Measurements from ENCODE around the gene PKNOX1. TPM values are rescaled to one million over a fixed set of nuclear protein-coding genes. Genes with fewer than 3 reads are reported as not detected.
"Not testable (repeated sequence)": the region's sequence is repeated elsewhere in the genome, so short reads cannot be mapped to it uniquely, and the experiment has no call there.

PKNOX1 gene
- total RNA-seq, 1 experiment from 2014 or later: 19.7 TPM

- not testable (repeated sequence) for H3K36me3 ChIP-seq (ENCODE audit: insufficient read depth, low read length); DNase-seq; H3K27ac ChIP-seq (ENCODE audit: low read length); H3K9ac ChIP-seq (ENCODE audit: low read length); H3K4me2 ChIP-seq (ENCODE audit: low read depth, low read length, poor library complexity, severe bottlenecking); H3K9me3 ChIP-seq (ENCODE audit: low read length); H3K4me3 ChIP-seq (ENCODE audit: low read length); H2AFZ ChIP-seq (ENCODE audit: low read length); H3K27me3 ChIP-seq (ENCODE audit: low read length); H3K79me2 ChIP-seq (ENCODE audit: low read length); H4K20me1 ChIP-seq (ENCODE audit: insufficient read depth, low read depth, low read length); H3K9me2 ChIP-seq (replicated peaks; ENCODE audit: insufficient read depth, low read length); H3K4me1 ChIP-seq (ENCODE audit: low read length)
Measured at GRCh38 chr21:43075170-43076022, 101.0 kb downstream of the PKNOX1 start, which contains the start of gene CBS. CBS (minus strand) TSS chr21:43075835; CDS start chr21:43072193, 3,642 bp downstream.

DNA sequence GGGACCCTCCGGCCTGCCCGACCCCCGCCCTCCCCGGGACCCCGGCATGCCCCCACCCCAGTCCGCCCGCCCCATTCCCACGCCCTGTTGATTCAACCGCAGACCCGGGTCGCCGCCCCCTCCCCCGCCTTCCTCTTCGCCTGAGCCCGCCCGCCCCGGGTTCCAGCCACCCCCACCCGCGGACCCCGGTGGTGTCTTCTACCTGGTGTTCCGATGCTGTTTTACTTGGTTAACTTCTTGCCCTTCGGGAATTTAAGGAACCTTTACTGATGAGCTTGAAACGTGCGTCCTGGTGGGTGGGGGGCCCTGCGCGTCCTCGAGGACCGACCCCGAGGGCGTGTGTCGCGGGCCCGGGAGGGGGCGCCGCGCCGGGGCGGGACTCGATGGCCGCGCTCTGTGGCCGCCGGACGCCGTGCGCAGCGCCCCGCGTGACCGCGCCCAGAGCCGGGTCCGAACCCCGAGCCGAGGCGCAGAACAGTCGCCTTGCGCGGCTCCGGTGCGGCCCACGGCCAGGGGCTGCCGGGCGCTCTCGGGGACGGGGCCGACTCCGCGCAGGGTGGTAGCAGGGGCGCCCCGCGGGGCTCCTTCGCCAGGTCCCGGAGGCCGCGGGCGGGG is 101.8 kb downstream of the PKNOX1 start:
- H3K9ac ChIP-seq (ENCODE audit: low read length); H3K36me3 ChIP-seq (ENCODE audit: insufficient read depth, low read length); DNase-seq; H3K79me2 ChIP-seq (ENCODE audit: low read length); H3K27ac ChIP-seq (ENCODE audit: low read length); H3K9me3 ChIP-seq (ENCODE audit: low read length); H3K4me2 ChIP-seq (ENCODE audit: low read depth, low read length, poor library complexity, severe bottlenecking); H4K20me1 ChIP-seq (ENCODE audit: insufficient read depth, low read depth, low read length); H3K27me3 ChIP-seq (ENCODE audit: low read length); H3K4me1 ChIP-seq (ENCODE audit: low read length); H3K9me2 ChIP-seq (replicated peaks; ENCODE audit: insufficient read depth, low read length); H3K4me3 ChIP-seq (ENCODE audit: low read length); H2AFZ ChIP-seq (ENCODE audit: low read length): not testable (repeated sequence)

- DNase-seq; H3K27ac ChIP-seq (ENCODE audit: low read length); H3K9me3 ChIP-seq (ENCODE audit: low read length); H3K36me3 ChIP-seq (ENCODE audit: insufficient read depth, low read length); H3K27me3 ChIP-seq (ENCODE audit: low read length); H3K4me1 ChIP-seq (ENCODE audit: low read length); H3K4me3 ChIP-seq (ENCODE audit: low read length); H3K4me2 ChIP-seq (ENCODE audit: low read depth, low read length, poor library complexity, severe bottlenecking); H3K9me2 ChIP-seq (replicated peaks; ENCODE audit: insufficient read depth, low read length); H3K79me2 ChIP-seq (ENCODE audit: low read length); H4K20me1 ChIP-seq (ENCODE audit: insufficient read depth, low read depth, low read length); H2AFZ ChIP-seq (ENCODE audit: low read length); H3K9ac ChIP-seq (ENCODE audit: low read length): not testable (repeated sequence)
Measured at GRCh38 chr21:43076643-43077042, 102.3 kb downstream of the PKNOX1 start.

DNA sequence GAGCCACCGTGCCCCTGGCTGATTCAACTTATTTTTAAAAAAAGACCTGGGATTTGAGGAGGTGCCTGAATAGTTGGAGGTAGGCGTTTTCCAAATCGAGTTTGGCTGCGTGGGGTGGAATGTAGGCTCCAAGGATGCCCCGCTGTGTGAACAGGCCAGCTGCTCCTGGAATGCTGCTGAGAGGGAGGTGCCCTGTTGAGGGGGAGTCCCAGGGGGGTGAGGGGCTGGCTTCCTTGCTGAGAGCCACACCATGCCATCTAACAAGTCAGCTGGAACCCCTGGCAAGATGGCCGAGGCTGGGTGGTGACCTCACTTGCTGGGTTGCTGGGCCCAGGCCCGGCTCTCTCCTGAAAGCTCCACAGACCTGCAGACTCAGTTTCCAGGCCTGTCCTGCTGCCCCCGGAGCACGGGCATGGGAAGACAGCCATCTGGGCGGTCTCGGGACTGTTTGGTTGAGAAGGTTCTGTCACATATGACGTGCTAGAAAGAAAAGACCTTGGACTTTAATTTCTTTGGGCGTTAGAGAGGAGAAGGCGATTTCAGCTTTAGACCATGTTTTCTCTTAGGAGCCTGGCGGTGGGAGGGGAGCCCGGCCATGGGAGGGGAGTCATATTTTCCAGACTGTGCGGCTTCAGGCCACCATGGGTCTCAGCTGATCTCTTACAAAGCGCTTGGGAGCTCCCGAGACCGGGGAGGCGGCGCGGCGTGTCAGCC is 108.4 kb downstream of the PKNOX1 start:
- H3K4me3 ChIP-seq (ENCODE audit: low read length); H3K36me3 ChIP-seq (ENCODE audit: insufficient read depth, low read length); H3K9ac ChIP-seq (ENCODE audit: low read length); H3K4me2 ChIP-seq (ENCODE audit: low read depth, low read length, poor library complexity, severe bottlenecking); H4K20me1 ChIP-seq (ENCODE audit: insufficient read depth, low read depth, low read length); H3K27me3 ChIP-seq (ENCODE audit: low read length); H3K79me2 ChIP-seq (ENCODE audit: low read length); H3K4me1 ChIP-seq (ENCODE audit: low read length); DNase-seq; H3K9me2 ChIP-seq (replicated peaks; ENCODE audit: insufficient read depth, low read length); H3K27ac ChIP-seq (ENCODE audit: low read length); H2AFZ ChIP-seq (ENCODE audit: low read length); H3K9me3 ChIP-seq (ENCODE audit: low read length): not testable (repeated sequence)

Small RNAs within 50 kb of the gene (small RNA-seq; reads per million reads assigned to genes)
- gene MIR5692B: not detected

Other genes with a start within 250 kb of the PKNOX1 start
- 15.3 and 24.9 TPM in 2 replicates for gene WDR4, start 95.0 kb upstream of the PKNOX1 start, total RNA-seq (2014; rRNA removed; shearing (Covaris generic); ENCODE audit: low replicate concordance)
- 10.7 and 21.0 TPM in 2 replicates for gene NDUFV3, start 81.3 kb upstream of the PKNOX1 start, total RNA-seq (2014; rRNA removed; shearing (Covaris generic); ENCODE audit: low replicate concordance)
- not detected in 2 replicates for gene ERVH48-1, start 48.9 kb upstream of the PKNOX1 start, total RNA-seq (2014; rRNA removed; shearing (Covaris generic); ENCODE audit: low replicate concordance)
- gene CBS, start 101.3 kb downstream of the PKNOX1 start, total RNA-seq (2014; rRNA removed; shearing (Covaris generic); ENCODE audit: low replicate concordance): 3.6 and 4.5 TPM in 2 replicates
- 33.0 and 53.7 TPM in 2 replicates for gene U2AF1, start 133.0 kb downstream of the PKNOX1 start, total RNA-seq (2014; rRNA removed; shearing (Covaris generic); ENCODE audit: low replicate concordance)
- not detected in 2 replicates for gene CRYAA, start 194.4 kb downstream of the PKNOX1 start, total RNA-seq (2014; rRNA removed; shearing (Covaris generic); ENCODE audit: low replicate concordance)

All from Karpas-422 (cell line).